Fibroblast of pulmonary artery (primary cell): ENCODE data around the gene SLC6A11.

ENCODE experiments used
- DNase-seq: peaks from one replicate; pipeline ENCODE4 v3.0.0-alpha.2; 2010; ENCODE audit warnings: low read depth
- H3K4me3 ChIP-seq: replicated peaks from 2 replicates; pipeline ENCODE4 v1.5.1; 2011; ENCODE audit warnings: low read depth, mild to moderate bottlenecking, control low read depth, low read length, moderate library complexity
- TF ChIP-seq, protein P1 (sequence below): IDR thresholded peaks from 2 replicates; pipeline ENCODE4 v1.5.1; 2011; ENCODE audit warnings: mild to moderate bottlenecking, control low read depth, low read length, inconsistent platforms; ENCODE audit errors: missing control alignments

Gene SLC6A11

GRCh38 chr3:10774129-10774670, 41.8 kb upstream of the SLC6A11 start:
- TF ChIP-seq, protein P1, sequence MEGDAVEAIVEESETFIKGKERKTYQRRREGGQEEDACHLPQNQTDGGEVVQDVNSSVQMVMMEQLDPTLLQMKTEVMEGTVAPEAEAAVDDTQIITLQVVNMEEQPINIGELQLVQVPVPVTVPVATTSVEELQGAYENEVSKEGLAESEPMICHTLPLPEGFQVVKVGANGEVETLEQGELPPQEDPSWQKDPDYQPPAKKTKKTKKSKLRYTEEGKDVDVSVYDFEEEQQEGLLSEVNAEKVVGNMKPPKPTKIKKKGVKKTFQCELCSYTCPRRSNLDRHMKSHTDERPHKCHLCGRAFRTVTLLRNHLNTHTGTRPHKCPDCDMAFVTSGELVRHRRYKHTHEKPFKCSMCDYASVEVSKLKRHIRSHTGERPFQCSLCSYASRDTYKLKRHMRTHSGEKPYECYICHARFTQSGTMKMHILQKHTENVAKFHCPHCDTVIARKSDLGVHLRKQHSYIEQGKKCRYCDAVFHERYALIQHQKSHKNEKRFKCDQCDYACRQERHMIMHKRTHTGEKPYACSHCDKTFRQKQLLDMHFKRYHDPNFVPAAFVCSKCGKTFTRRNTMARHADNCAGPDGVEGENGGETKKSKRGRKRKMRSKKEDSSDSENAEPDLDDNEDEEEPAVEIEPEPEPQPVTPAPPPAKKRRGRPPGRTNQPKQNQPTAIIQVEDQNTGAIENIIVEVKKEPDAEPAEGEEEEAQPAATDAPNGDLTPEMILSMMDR: no peak
- DNase-seq: no peak
- no peak overlapping the region for H3K4me3 ChIP-seq

GRCh38 chr3:10774825-10775224, 41.2 kb upstream of the SLC6A11 start:
- H3K4me3 ChIP-seq: no peak overlapping the region
- no peak for DNase-seq
- TF ChIP-seq, protein P1: no peak

DNA sequence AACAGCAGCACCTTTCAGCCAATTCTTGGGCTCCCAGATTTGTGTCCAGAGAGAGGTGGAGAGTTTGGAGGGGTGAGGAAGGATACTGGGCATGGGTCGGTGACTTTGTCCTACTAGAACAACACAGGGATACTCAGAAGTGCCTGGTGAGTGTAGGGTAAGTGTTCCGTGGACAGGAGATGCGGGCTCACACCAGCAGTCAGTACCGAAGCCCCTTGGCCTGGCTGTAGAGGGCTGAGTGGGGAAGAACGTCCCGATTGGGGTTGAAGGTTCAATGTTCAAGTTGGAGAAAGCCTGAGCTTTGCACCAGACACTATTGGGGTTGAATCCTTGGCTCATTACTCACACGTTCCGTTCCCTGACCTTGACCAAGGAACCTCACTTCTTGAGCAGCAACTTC, 40.8 kb upstream of the SLC6A11 start:
- DNase-seq: no peak
- TF ChIP-seq, protein P1: no peak
- no peak overlapping the region for H3K4me3 ChIP-seq

DNA sequence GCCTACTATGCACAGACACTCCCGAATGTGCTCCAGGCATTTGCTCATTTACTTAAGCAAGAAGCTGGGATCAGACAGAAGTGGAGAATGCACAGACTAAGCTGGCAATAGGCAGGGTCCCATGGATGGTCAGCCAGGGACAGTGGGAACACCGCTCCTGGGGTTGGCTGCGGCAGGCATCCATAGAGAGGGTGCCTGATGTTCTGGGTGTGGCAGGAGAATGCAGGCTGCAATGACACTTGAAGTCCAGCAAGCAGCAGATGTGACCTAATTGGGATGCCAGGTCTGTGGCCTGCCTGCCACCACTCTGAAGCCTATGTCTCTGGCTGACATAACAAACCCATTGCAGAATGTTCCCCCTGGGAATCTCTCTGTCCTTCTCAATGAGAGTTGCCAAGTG, 40.2 kb upstream of the SLC6A11 start:
- DNase-seq: no peak
- H3K4me3 ChIP-seq: no peak overlapping the region
- TF ChIP-seq, protein P1: no peak

GRCh38 chr3:10777627-10778026, 38.4 kb upstream of the SLC6A11 start:
- no peak for DNase-seq
- H3K4me3 ChIP-seq: no peak overlapping the region
- TF ChIP-seq, protein P1: no peak

GRCh38 chr3:10778492-10779292, 37.3 kb upstream of the SLC6A11 start:
- TF ChIP-seq, protein P1: no peak
- DNase-seq: no peak
- H3K4me3 ChIP-seq: no peak overlapping the region

- H3K4me3 ChIP-seq: no peak overlapping the region
- TF ChIP-seq, protein P1: no peak
- DNase-seq: no peak
Measured at GRCh38 chr3:10779293-10779805, 36.7 kb upstream of the SLC6A11 start.
